HG03442 (cell line): ENCODE results near the gene MICAL2.

Source experiments
- ATAC-seq: cut with Tn5 transposase; IDR thresholded peaks from one replicate; pipeline ENCODE4 v1.9.1; 2021; ENCODE audit warnings: mild to moderate bottlenecking, moderate library complexity; ENCODE audit not compliant: unreplicated experiment

MICAL2 gene

DNA sequence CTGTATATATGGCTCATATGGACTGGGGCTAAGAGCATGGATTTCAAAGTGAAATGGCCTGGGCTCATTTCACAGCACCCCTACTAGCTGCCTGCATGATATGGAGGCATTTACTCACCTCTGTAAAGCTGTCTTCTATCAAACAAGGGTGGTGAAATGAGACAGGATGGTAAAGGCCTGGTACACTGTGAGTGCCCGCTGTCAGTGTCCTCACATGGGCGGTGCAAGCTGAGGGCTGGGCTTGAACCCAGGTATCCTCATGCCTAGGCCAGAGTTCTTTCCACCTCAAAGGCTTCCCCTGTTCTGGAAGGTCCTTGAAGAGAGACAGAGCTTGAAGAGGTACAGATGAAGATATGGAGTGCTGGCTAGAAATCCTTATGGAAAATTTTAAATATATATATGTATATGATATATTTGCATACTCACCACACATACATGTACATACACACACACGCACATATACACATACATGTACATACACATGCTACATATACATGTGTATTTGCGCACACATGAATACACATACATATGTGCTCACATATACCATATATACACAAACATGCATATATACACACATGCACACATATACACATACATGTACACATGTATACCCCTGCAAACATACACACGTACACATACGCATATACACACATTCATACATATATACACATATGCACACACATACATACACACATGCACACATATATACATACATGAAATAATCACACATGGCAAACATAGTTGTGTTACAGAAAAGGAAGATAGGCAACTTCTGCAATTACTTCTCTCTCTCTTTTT, 44.7 kb downstream of the MICAL2 start:
- ATAC-seq: no peak

GRCh38 chr11:12155696-12156095, 45.3 kb downstream of the MICAL2 start:
- ATAC-seq: no peak

DNA sequence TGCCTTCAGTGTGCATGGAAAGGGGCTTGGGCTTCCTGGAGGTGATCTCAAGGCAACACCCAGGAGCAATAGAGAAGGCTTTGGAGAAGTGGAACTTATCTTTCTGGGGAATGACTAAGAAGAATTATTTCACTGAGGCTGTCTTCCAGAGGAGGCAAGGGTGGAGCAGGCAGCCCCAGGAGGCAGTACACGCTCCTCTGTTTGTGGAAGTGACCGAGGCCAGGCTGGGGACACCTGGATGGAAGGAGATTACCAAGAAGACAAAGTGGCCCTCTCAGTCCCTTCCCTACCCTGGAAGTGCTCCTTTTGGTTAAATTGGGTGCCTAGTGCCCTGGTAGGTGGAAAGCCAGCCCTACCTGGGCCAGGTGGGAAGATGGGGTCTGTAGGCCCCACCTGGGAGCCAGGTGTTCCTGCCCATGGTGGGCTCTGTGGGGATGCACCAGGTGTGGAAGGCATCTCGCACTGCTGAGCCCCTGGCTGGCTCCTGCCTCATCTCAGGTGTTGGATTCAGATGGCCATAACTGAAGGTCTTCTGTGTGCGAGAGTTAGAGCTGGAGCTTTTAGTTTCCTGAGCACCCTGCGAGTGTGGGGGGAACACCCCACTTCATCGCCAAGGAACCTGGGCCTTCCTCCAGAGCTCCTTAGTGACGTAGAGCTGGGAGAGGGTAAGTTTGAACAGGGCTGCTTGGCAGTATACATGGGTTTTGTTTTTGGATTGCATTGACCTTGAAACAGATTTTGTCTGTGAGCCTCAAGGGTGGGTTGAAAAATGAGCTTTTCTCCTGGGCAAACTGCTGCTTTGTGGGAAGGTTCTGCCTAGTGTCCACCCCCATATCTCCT, 46.1 kb downstream of the MICAL2 start:
- ATAC-seq: no peak

DNA sequence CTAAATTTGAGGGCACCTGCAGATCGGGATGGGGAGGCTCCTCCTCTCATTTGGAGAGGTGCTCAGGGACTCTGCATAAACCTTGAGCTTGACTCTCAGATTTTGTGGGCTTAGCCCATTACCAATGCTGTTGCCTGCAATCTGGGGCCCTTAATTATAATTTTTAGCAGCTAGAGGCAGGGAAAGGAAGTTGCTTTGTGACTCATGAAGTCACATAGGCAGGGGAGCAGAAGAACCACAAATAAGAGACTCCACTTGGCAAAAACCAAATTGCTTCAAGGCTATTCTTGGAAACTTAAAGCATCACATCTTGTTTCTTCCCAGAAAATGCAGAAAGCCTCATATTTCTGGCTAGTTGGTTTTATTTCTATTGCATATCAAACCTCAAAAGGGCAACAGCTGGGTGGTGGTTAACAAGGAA, 46.9 kb downstream of the MICAL2 start:
- ATAC-seq: no peak

GRCh38 chr11:12158909-12159308, 48.5 kb downstream of the MICAL2 start:
- ATAC-seq: no peak

DNA sequence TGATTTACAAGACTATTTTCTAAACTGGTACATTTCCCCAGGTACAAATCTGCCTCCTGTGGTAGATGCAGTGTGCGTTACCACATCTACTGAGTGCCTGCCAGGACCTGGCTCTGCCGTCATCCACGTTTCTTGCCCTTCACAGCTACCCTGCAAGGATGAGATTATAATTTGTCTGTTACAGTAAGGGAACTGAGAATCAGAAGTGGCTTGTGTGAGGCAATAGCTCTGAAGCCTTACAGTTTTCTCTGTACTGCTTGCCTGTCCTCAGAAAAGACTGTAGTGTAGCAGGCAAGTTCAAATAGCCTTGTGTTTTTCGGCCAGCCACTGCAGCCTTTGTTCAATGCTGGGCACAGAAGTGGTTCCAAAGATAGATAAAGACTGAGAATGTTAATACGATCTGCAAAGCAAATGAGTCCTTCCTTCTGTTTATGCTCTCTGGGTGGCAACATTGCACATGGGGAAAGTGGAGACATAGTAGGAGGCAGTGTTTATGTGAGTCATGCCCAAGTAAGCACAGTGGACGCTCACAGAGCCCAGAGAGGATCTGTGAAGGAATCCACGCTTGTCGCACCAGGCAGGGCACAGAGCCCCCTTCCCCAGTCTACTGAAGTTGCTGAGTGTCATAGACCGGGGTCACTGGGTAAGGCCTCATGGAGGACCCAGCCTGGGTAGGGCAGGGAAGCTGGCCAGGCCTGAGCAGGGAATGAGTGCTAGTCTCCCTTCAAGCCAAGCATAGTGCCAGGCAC, 49.1 kb downstream of the MICAL2 start:
- no peak for ATAC-seq

- no peak for ATAC-seq
Observed at GRCh38 chr11:12160231-12160630, 49.8 kb downstream of the MICAL2 start.

DNA sequence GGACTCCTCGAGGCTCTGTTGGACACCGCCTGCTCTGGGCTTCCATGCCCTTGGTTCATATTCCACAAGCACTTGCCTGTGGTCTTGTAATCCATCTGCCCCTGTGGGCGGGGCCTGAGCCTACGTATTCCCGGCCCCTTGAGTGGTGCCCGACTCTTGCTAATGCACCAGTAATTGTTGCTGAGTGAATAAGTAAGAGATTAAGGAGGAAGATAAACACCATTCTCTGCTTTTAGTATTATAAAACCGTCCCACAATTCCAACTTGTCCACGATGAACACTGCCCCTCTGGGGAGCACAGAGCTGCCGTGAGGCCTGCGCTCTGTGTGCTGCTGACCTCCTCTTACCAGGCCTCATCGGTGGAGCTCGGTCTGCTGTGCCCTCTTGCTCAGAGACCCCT, 50.3 kb downstream of the MICAL2 start:
- ATAC-seq: no peak

- no peak for ATAC-seq
Observed at GRCh38 chr11:12161137-12161536, 50.7 kb downstream of the MICAL2 start.

- ATAC-seq: no peak
Observed at GRCh38 chr11:12161603-12162350, 51.4 kb downstream of the MICAL2 start.

GRCh38 chr11:12162652-12163051, 52.3 kb downstream of the MICAL2 start:
- no peak for ATAC-seq

DNA sequence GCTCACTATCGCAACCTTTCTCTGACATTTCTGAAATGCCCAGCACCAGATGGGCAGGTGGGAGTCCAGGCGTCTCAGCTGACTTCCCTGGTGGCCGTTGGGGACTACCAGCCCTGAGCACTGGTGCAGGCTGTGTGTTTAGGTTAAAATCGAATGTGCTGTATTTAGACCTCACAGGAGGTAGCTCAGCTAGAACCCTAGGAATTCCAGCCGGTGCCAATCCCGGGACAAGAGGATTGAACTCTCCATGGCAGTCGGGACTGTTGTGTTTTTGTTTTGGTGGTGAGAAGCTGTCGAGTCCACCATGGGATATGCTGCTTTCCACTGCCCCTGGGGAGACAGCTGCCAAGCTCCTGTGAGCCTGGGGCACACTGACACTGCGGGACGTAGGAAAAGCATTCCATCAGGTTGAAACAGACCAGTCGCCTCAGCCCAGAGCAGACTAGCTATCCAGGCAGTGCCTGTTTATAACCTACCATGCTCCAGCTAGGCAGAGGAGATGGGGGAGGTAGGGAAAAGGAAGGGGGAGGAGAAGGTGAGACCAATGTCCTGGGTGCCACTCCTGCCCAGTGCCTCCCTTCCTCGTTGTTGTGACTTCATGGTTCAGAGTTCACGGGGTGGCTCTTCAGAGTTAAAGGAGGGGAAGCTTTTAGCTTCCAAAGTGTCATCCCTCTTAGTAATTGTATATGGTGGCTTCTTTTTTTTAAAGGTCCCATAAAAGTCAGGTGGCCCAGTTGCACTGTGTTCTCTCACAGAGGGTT, 53.0 kb downstream of the MICAL2 start:
- ATAC-seq: no peak

- no peak for ATAC-seq
Observed at GRCh38 chr11:12164061-12165014, 53.9 kb downstream of the MICAL2 start.

DNA sequence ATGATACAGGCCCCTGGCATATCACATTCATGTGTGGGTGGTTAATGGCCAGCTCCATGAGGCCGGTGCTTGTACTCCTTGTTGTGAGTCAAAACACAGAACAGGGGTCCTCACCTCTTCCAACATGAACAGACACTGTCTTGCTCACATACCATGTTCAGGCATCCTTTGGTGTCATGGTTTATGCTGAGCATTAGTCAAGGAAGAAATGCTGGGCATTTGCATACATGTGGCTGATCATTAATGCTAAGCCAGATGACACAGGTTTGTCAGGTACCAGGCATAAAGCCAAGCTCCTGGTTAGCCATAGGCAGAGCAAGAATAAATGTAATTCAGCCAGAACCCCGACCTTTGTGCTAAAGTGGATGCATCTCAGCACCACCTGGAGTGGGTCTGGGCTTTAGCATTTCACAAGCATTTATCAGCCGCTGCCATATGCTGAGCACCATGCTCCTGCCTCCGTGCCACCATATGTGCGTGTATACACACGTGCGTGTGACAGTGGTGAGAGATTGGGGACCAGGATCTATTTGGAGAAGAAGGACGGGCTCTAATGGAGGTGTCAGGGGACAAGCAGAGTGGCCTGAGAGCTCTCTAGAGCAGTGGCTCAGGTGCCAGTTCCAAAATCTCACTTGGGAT, 55.0 kb downstream of the MICAL2 start:
- no peak for ATAC-seq

- ATAC-seq: no peak
Observed at GRCh38 chr11:12166299-12167060, 56.1 kb downstream of the MICAL2 start.

DNA sequence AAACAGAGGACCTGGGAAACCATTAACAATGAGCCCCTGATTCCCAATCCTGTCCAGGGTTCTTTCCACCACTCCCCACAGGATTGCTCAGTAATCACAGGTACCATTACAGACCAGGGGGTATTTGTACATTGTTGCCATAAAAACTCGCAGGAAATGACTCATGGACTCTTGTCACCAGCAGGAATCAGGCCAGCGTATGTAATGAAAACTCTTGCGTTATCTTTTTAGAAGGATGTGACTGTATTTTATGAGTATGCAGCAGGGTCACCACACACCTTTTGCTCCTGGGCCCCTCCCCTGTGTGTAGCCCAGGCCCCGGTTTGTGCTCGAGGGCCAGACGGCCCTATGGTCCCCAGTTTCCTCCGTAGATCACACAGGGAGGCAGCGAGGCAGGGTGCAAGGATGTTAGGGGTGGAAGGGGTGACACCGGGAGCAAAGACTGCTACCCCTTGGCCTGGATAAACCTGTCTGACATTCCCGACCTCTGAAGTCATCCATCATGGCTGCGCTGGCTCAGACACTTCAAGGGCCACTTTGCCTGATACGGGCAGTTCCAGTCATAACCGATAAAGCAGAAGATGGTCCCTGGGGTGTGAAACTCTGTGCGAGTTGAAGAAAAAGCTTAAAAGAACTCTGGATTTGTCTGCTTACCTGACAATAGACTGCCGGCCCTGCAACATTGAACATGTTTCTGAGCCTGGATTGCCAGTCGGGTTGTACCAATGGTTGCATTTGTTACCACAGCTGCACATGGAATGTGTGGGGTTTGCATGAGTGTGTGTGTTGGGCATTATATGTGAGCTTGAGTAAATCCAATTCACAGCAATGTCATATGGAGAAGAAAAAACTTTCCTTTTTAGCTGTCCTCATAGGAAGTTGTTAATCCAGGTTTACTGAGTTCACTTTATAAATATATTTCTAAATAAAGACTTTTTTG, 56.9 kb downstream of the MICAL2 start:
- ATAC-seq: no peak

DNA sequence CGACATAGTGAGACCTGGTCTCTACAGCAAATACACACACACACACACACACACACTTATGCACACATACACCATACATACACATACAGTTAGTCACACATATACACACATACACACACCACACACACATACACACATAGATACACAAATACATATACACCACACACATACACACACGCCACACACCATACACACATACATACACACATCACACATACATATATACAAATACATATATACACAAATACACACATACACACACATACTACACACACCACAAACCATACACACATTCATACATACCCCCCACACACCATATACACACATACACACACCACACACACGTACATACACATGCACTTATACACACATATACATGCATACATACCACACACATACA, 57.7 kb downstream of the MICAL2 start:
- ATAC-seq: no peak
